DND-41 (cell line): ENCODE data around the gene MACROD2.

Experiments used
- ATAC-seq: fragments of 200-7000 bp; cut with Tn5 transposase; 3 replicates; pipeline ENCODE4 v1.9.1; 2021; ENCODE audit warnings: low read depth; ENCODE audit not compliant: insufficient read depth
- DNase-seq: peaks from one replicate; pipeline ENCODE4 v3.0.0-alpha.2; 2020
- H2AFZ ChIP-seq: 2 replicates; pipeline ENCODE4 v1.6.0; 2012; ENCODE audit warnings: low read depth, low read length
- H3K27ac ChIP-seq: 2 replicates; pipeline ENCODE4 v1.5.1; 2012; ENCODE audit warnings: low read length, inconsistent platforms
- H3K27me3 ChIP-seq: fragments of 200-600 bp; sonication (generic); 2 replicates; pipeline ENCODE4 v1.6.0; 2012; ENCODE audit warnings: low read length, mild to moderate bottlenecking, inconsistent platforms; ENCODE audit not compliant: insufficient read depth, poor library complexity
- H3K36me3 ChIP-seq: 2 replicates; pipeline ENCODE4 v1.5.1; 2012; ENCODE audit warnings: low read length, inconsistent platforms; ENCODE audit not compliant: insufficient read depth
- H3K4me1 ChIP-seq: 2 replicates; pipeline ENCODE4 v1.5.1; 2012; ENCODE audit warnings: mild to moderate bottlenecking, low read length; ENCODE audit not compliant: insufficient read depth
- H3K4me2 ChIP-seq: 2 replicates; pipeline ENCODE4 v1.6.0; 2012; ENCODE audit warnings: mild to moderate bottlenecking, moderate library complexity, low read length, inconsistent platforms; ENCODE audit not compliant: insufficient read depth
- H3K4me3 ChIP-seq, 2 experiments: fragments of 200-600 bp in 1 of 2; shearing (Covaris generic) in 1 of 2; 2 replicates each; pipeline ENCODE4 v1.5.1; 2012 to 2016; ENCODE audit warnings: inconsistent platforms in 2 of 2, low read length in 2 of 2, mild to moderate bottlenecking in 2 of 2, low read depth in 1 of 2, moderate library complexity in 1 of 2
- H3K79me2 ChIP-seq: 2 replicates; pipeline ENCODE4 v1.6.0; 2012; ENCODE audit warnings: low read length, inconsistent platforms; ENCODE audit not compliant: insufficient read depth
- H3K9ac ChIP-seq: 2 replicates; pipeline ENCODE4 v1.6.0; 2012; ENCODE audit warnings: low read depth, mild to moderate bottlenecking, inconsistent platforms, low read length, moderate library complexity
- H3K9me3 ChIP-seq: 2 replicates; pipeline ENCODE4 v1.5.1; 2012; ENCODE audit warnings: low read length, moderate library complexity, mild to moderate bottlenecking, inconsistent platforms; ENCODE audit not compliant: insufficient read depth, severe bottlenecking
- H4K20me1 ChIP-seq: 2 replicates; pipeline ENCODE4 v1.6.0; 2012; ENCODE audit warnings: low read length; ENCODE audit not compliant: insufficient read depth
- EZH2 ChIP-seq: IDR thresholded peaks from 3 replicates; pipeline ENCODE4 v1.6.1; 2012; ENCODE audit warnings: borderline replicate concordance, low read depth, mild to moderate bottlenecking, moderate library complexity, low read length, inconsistent platforms; ENCODE audit not compliant: severe bottlenecking
- TF ChIP-seq, protein P1 (sequence below): IDR thresholded peaks from 2 replicates; pipeline ENCODE4 v1.5.1; 2012; ENCODE audit warnings: borderline replicate concordance, low read length, moderate library complexity, mild to moderate bottlenecking; ENCODE audit not compliant: poor library complexity, severe bottlenecking; ENCODE audit errors: extremely low read depth

MACROD2 gene

DNA sequence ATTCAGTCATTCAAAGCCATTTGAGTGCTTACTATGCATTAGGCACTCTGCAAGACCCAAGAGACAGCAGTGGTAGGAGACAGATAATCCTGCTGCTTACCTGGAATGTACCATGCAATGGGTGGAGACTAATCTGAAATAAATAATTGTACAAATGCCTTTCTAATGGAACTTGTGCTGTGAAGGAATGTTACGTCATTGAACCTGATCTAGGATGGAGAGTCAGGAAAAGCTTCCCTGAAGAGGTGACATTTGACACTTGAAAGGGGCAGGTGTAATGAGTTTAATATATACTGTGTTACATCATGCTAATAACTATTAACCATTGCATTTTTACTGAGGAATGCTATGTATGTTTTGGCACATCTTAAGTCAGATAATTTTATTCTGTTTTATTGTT is 833.1 kb downstream of the MACROD2 start:
- Histone ChIP-seq H3K4me2 (no peak overlapping the region), H3K9ac (no peak overlapping the region), H3K4me3 (no peak overlapping the region), H3K36me3 (no peaks in the 10 kb centered on the region), H2AFZ (no peak overlapping the region), H3K9me3 (no peaks in the 10 kb centered on the region), H3K4me1 (no peaks in the 10 kb centered on the region), H3K79me2 (no peaks in the 10 kb centered on the region), H3K27me3 (no peaks in the 10 kb centered on the region), H4K20me1 (no peaks in the 10 kb centered on the region), H3K27ac (no peak overlapping the region)
- TF ChIP-seq, protein P1, sequence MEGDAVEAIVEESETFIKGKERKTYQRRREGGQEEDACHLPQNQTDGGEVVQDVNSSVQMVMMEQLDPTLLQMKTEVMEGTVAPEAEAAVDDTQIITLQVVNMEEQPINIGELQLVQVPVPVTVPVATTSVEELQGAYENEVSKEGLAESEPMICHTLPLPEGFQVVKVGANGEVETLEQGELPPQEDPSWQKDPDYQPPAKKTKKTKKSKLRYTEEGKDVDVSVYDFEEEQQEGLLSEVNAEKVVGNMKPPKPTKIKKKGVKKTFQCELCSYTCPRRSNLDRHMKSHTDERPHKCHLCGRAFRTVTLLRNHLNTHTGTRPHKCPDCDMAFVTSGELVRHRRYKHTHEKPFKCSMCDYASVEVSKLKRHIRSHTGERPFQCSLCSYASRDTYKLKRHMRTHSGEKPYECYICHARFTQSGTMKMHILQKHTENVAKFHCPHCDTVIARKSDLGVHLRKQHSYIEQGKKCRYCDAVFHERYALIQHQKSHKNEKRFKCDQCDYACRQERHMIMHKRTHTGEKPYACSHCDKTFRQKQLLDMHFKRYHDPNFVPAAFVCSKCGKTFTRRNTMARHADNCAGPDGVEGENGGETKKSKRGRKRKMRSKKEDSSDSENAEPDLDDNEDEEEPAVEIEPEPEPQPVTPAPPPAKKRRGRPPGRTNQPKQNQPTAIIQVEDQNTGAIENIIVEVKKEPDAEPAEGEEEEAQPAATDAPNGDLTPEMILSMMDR = no peak
- TF ChIP-seq EZH2 = no peak
- DNase-seq (no peak), ATAC-seq (no peak)

DNA sequence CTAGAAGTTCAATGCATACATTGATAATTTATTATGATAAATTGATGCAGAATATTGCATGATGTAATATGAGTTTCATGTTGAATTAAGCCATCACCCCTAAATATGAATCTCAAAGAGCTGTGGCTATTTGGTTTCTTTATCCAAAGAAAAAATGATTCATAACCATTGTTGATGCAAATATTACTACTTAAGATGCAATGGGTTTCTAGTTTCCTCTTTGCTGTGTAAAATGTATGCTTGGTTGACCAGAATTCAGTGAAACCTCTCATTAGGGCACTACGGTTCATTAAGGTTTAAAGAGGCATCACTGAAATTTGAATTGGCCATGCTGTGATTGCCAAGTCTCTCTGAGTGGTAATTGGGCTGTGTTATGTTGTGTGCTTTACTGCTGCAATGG is 834.6 kb downstream of the MACROD2 start:
- no peak for TF ChIP-seq EZH2
- TF ChIP-seq, protein P1 = no peak
- Histone ChIP-seq H3K4me2 (no peak overlapping the region), H3K4me3 (no peak overlapping the region), H2AFZ (no peak overlapping the region), H4K20me1 (no peaks in the 10 kb centered on the region), H3K4me1 (no peaks in the 10 kb centered on the region), H3K36me3 (no peaks in the 10 kb centered on the region), H3K27me3 (no peaks in the 10 kb centered on the region), H3K9me3 (no peaks in the 10 kb centered on the region), H3K27ac (no peak overlapping the region), H3K9ac (no peak overlapping the region), H3K79me2 (no peaks in the 10 kb centered on the region)
- no peak for ATAC-seq
- DNase-seq = no peak

DNA sequence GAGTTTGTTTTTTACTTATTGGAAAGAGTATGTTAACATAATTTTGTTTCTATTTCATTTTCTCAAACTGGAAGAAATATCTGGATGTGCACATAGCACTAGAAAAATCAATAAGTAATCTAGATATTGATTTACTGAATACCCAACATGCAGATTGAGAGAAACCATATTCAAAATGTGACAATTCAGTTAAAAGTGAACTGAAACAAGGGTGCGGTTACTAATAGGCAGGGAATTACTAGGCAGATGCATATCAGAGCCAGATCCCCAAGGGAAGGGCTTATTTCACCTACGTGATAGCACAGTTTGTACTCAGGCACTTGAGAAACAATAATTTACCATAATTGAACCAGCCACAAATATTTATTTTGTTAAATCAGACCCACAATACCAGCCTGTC is 835.1 kb downstream of the MACROD2 start:
- H3K9ac ChIP-seq = no peak overlapping the region
- H3K27me3 ChIP-seq = no peaks in the 10 kb centered on the region
- DNase-seq (no peak), ATAC-seq (no peak)
- H3K4me2 ChIP-seq = no peak overlapping the region
- no peaks in the 10 kb centered on the region for H4K20me1 ChIP-seq
- no peak for TF ChIP-seq EZH2
- TF ChIP-seq, protein P1 = no peak
- H3K27ac ChIP-seq = no peak overlapping the region
- no peak overlapping the region for H3K4me3 ChIP-seq
- no peaks in the 10 kb centered on the region for H3K36me3 ChIP-seq
- no peaks in the 10 kb centered on the region for H3K9me3 ChIP-seq
- no peaks in the 10 kb centered on the region for H3K4me1 ChIP-seq
- H2AFZ ChIP-seq = no peak overlapping the region
- no peaks in the 10 kb centered on the region for H3K79me2 ChIP-seq

DNA sequence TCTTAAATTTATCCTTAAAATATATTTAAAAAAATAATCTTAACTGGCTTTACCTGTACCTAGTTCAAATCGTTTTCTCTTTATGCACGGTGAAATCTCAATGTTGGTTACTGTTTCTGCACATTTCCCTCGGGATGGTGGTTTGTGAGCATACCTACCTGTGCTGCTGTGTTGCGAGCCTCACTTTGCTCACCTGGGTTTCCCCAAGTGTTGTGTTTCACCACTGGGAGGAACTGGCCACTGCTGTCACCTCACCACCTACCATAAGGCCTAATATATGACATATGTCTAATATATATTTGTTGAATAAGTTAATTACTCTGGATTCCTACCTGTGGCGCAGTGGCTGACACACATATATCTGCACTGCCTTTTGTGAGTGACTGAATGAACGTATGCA is 835.6 kb downstream of the MACROD2 start:
- Histone ChIP-seq H3K4me2 (no peak overlapping the region), H3K27me3 (no peaks in the 10 kb centered on the region), H3K9ac (no peak overlapping the region), H3K4me3 (no peak overlapping the region), H4K20me1 (no peaks in the 10 kb centered on the region), H2AFZ (no peak overlapping the region), H3K27ac (no peak overlapping the region), H3K4me1 (no peaks in the 10 kb centered on the region), H3K79me2 (no peaks in the 10 kb centered on the region), H3K9me3 (no peaks in the 10 kb centered on the region), H3K36me3 (no peaks in the 10 kb centered on the region)
- ATAC-seq = no peak
- TF ChIP-seq, protein P1 = no peak
- TF ChIP-seq EZH2 = no peak
- DNase-seq = no peak
